ENCODE data around the gene CARS2. TPM values are rescaled to one million over a fixed set of nuclear protein-coding genes. Genes with fewer than 3 reads are reported as not detected.
"Not testable (repeated sequence)": the region's sequence is repeated elsewhere in the genome, so short reads cannot be mapped to it uniquely, and the experiment has no call there.

CARS2 gene
- total RNA-seq, 1 donor from 2014 or later, result 33.1 TPM

DNA sequence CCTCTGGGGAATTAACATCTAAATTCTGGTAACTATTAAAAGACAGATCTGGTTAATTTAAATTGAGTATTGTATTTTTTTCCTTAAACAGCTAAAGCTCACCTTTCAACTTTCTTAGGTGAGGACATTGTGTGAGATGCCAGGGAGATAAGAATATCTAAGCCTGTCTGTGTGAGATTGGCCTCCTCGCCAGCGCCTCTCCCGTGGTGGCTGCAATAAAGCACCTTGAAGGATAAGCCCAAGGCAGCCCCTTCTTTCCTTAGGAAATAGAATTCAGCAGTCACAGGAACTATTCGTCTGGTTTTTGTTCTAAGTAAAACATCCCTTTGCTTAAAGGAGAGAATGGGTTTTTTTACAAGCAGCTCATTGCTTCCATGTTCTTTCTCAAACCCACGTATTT is 66.0 kb downstream of the CARS2 start:
- no peak for DNase-seq (ENCODE audit: extremely low read depth, low read depth, low spot score)

DNA sequence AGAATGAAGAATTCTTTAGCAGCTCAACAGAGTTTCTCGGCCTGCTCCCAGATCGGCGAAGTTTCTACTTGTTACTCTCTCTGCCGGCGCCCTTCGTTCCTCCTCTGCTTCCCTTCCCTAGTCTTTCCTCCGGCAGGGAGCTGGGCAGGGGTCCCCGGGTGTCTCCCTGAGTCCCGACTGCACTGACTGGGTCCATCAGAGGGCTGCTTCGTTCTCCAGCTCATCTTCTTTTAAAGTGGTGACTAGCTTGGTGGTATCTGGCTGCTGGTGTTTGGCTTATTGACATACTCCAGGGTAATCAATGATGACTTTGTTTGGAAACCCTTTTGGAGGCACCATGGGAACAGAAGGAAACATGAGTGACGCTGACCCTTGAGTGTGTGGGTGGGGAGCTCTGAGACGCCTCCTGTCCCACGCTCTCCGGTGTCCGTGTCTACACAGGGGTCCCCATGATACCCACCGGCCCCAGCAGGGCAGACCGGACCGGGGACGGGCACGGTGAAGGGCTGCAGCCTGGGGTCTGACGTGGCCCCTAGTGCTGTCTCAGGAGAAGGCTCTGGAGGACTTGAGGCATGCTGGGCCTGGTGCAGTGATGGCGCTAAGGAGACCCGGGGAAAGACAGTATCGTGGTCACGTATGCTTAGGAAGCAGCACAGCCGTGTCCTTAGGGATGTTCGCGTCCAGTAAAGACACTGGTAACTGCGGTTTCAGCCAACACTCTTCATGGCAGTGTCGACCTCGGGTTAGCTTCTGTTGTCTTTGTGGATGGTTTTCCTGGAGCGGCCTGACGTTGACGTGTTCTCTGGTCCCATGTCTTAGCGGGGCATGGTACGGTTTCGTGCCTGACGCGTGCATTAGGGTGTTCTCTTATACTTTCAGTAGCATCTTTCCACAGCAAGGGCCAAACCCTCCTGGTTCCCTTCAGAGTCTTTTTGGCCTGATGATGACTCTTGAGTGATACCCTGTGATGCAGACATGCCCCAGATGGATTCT is 66.8 kb downstream of the CARS2 start:
- no peak for DNase-seq (ENCODE audit: extremely low read depth, low read depth, low spot score)

DNA sequence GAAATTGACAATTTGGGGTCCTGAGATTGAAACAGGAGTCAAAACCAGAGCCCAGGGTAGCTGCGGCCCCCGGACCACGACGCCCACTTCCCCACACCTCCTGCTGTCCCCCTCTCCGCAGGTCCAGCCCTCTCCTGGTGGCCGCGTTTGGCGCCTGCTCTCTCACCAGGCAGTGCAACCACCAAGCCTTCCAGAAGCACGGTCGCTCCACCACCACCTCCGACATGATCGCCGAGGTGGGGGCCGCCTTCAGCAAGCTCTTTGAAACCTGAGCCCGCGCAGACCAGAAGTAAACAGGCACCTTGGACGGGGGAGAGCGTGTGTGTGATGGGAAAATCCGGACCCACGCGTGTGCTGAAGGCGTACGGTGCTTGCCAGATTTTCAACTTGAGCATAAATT is 67.7 kb downstream of the CARS2 start:
- DNase-seq (ENCODE audit: extremely low read depth, low read depth, low spot score), result no peak

DNA sequence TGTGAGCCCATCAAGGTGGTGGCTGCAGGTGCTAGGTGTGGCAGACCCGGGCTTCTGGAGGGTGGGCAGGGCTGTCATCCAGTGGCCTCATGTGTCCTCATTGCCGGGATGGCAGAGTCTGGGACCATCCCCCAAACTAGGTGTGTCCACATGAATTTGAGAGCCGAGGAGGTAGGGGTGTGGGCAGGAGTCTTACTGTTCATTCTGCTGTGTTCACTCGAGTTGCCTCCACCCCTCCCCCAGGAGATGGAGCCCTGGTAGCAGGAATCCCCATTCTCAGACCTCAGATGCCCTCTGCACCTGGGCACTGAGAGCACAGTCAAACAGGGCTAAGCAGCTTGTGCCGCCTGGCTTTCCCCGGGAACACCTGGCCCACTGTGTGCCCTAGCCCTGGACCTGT is 68.2 kb downstream of the CARS2 start:
- no peak for DNase-seq (ENCODE audit: extremely low read depth, low read depth, low spot score)

- no peak for DNase-seq (ENCODE audit: extremely low read depth, low read depth, low spot score)
Observed at GRCh38 chr13:110637275-110637674, 68.6 kb downstream of the CARS2 start.

DNA sequence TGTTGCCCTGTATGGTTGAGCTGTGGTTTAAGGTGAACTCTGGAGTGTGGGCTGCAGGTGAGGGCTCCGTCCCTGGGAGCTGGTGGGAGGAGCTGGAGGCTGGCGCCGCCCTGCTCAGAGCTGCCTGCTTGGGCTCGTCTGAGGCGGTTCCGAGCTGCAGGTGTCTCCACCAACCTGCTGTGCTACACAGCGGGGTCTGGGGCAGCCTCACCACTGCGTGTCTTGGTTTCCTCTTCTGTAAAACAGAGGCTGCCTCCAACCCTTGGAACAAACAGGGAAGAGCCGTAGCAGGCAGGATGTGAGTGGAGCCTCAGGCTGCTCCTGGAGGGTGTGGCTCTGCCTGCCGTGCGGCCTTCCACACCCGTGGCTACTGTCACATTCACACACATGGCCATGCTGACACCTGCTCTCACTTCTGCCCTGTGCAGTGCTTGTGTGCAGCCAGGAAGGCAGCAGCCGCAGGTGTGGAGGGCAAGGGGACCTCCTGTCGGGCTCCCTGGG is 69.2 kb downstream of the CARS2 start:
- no peak for DNase-seq (ENCODE audit: extremely low read depth, low read depth, low spot score)

DNA sequence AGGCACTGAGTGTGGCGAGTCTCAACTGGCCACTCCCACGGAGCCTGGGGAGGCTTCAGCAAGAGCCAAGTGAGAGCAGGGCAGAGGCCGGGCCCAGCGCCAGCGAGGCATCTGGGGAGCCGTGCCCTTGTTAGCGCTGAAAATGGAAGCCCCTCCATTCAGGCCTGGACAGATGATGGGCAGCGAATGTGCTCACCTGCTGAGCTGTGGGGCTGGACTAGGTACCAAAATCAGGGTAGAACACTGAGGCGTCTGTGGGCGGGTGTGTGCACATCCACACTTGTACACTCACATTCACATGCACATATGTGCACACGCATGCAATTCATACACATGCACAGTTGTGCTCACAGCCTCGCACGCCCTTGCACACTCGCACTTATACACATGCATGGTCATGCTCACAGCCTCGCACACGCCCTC is 69.9 kb downstream of the CARS2 start:
- DNase-seq (ENCODE audit: extremely low read depth, low read depth, low spot score), result no peak

GRCh38 chr13:110635405-110636002 is 70.4 kb downstream of the CARS2 start:
- DNase-seq (ENCODE audit: extremely low read depth, low read depth, low spot score), result no peak

DNA sequence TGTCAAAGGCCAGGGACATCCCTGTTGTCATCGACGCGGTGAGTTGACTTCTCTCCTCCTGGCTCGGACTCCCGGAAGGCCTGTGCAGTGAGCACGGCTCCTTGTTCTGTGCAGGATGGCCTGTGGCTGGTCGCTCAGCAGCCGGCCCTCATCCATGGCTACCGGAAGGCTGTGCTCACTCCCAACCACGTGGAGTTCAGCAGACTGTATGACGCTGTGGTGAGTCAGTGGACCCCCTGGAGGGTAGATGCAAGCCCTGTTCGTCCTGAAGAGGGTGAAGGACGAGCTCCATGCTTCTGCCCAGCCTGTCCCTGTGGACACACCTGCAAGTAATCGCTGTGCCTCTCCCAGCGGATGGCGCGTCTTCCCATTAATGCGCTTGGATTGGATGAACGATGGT is 71.4 kb downstream of the CARS2 start:
- DNase-seq (ENCODE audit: extremely low read depth, low read depth, low spot score), result no peak

- no peak for DNase-seq (ENCODE audit: extremely low read depth, low read depth, low spot score)
Observed at GRCh38 chr13:110633776-110634175, 72.1 kb downstream of the CARS2 start.

- DNase-seq (ENCODE audit: extremely low read depth, low read depth, low spot score), result not testable (repeated sequence)
Observed at GRCh38 chr13:110632255-110632654, 73.7 kb downstream of the CARS2 start.

GRCh38 chr13:110630566-110631119 is 75.3 kb downstream of the CARS2 start:
- DNase-seq (ENCODE audit: extremely low read depth, low read depth, low spot score), result no peak

GRCh38 chr13:110629735-110630134 is 76.2 kb downstream of the CARS2 start:
- no peak for DNase-seq (ENCODE audit: extremely low read depth, low read depth, low spot score)

- DNase-seq (ENCODE audit: extremely low read depth, low read depth, low spot score), result no peak
Observed at GRCh38 chr13:110628952-110629701, 76.8 kb downstream of the CARS2 start.

DNA sequence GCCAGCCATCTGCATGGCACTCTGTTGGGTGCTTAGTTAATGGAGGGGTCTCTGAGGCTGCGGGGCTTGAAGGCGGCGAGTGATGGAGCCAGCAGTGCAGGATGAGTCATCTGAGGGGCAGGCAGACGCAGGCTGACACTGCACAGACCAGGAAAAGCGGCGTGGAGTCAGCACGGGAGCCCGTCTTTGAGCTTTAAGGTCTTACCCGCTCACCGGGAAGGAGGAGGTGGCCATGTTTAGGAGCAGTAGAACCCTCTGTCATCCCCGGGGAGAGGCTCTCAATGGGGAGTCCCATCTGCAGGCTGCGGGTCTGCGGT is 77.5 kb downstream of the CARS2 start:
- DNase-seq (ENCODE audit: extremely low read depth, low read depth, low spot score), result no peak

GRCh38 chr13:110627761-110628476 is 78.0 kb downstream of the CARS2 start:
- DNase-seq (ENCODE audit: extremely low read depth, low read depth, low spot score), result no peak

DNA sequence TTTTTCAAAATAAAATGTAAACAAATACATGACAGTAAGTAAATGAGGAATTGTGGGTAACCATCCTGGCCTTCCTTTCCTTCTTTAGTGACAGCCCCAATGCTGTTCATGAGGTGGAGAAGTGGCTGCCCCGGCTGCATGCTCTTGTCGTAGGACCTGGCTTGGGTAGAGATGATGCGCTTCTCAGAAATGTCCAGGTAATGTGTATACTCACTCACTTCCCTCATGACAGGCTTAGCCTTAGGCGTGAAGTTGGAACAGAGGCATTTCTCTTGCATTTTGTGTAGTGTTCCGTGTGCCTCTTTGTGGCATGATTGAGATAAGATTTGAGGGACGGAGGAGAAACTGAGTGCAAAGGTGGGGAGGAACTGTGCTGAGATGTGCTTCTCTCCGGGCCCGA is 78.6 kb downstream of the CARS2 start:
- DNase-seq (ENCODE audit: extremely low read depth, low read depth, low spot score), result no peak

DNA sequence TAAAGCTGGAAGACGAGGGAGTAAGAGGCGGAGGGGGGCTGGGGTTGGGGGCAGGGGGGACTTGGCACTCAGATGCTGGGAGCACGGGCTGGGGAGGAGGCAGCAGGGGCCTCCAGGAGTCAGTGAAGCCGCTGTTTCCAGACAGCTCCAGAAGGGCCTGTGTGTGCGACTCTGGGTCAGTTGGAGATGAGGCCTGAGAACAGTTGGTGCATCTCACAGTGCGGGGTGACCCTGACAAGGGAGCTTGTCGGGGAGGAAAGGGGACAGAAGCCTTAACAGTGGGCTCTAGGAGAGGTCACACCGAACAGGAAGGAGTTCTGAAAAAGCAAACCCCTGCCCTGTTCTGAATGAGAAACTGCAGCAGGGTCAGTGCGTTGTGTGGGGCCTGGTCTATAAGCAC is 79.4 kb downstream of the CARS2 start:
- DNase-seq (ENCODE audit: extremely low read depth, low read depth, low spot score), result no peak

- DNase-seq (ENCODE audit: extremely low read depth, low read depth, low spot score), result no peak
Observed at GRCh38 chr13:110625771-110626321, 80.1 kb downstream of the CARS2 start.
